ENCODE data around the gene LTV1.

LTV1 gene

GRCh38 chr6:143884216-143884900 is 41.2 kb downstream of the LTV1 start:
- DNase-seq (ENCODE audit: low read depth in 4 of 4, low spot score in 1 of 4): no peak

- DNase-seq (ENCODE audit: low read depth in 4 of 4, low spot score in 1 of 4): no peak
Observed at GRCh38 chr6:143885116-143885515, 42.0 kb downstream of the LTV1 start.

GRCh38 chr6:143894655-143895054 is 51.5 kb downstream of the LTV1 start:
- DNase-seq (ENCODE audit: low read depth in 4 of 4, low spot score in 1 of 4): no peak

- DNase-seq (ENCODE audit: low read depth in 4 of 4, low spot score in 1 of 4): no peak
Observed at GRCh38 chr6:143896126-143896860, 53.2 kb downstream of the LTV1 start.

- no peak for DNase-seq (ENCODE audit: low read depth in 4 of 4, low spot score in 1 of 4)
Observed at GRCh38 chr6:143900358-143900757, 57.2 kb downstream of the LTV1 start.

GRCh38 chr6:143901885-143902750 is 59.0 kb downstream of the LTV1 start:
- DNase-seq (ENCODE audit: low read depth in 4 of 4, low spot score in 1 of 4): no peak

- DNase-seq (ENCODE audit: low read depth in 4 of 4, low spot score in 1 of 4): no peak
Observed at GRCh38 chr6:143902827-143903226, 59.7 kb downstream of the LTV1 start.

GRCh38 chr6:143911028-143911427 is 67.9 kb downstream of the LTV1 start:
- no peak for DNase-seq (ENCODE audit: low read depth in 4 of 4, low spot score in 1 of 4)

- no peak for DNase-seq (ENCODE audit: low read depth in 4 of 4, low spot score in 1 of 4)
Observed at GRCh38 chr6:143912671-143913070, 69.5 kb downstream of the LTV1 start.
